ENCODE data around the gene RBFOX1. TPM values are rescaled to one million over a fixed set of nuclear protein-coding genes. Genes with fewer than 3 reads are reported as not detected.

RBFOX1 gene
- total RNA-seq, 2 donors from 2014 or later = 1.6 to 2.6 TPM

DNA sequence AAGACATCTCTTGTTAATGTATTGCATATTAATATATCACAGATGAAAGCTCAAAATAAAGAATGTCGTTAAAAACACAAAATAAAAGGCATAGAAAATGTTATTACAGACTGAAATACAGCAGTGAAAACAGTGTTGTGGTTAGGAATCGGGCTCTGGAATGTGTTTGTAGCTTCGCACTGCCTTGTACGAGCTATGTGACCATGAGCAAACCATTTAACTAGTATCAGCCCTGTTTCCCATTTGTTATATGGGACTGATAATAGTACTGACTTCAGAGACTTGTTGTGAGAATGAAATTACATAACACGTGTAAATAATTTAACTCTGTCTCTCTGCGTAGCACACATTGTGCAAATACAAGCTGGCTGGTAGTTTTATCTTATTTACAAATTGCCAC, 648 bp upstream of the RBFOX1 start:
- intact Hi-C loops (cut with DNase I) = no loop called here
- Histone ChIP-seq H3K27ac (no peak overlapping the region), H3K27me3 (no peaks in the 10 kb centered on the region), H3K36me3 (no peaks in the 10 kb centered on the region), H3K4me3 (no peak overlapping the region), H3K4me1 (no peaks in the 10 kb centered on the region), H3K9me3 (no peaks in the 10 kb centered on the region), H3K9ac (ENCODE audit: low read depth in 2 of 2, low read length in 2 of 2) (no peak overlapping the region)
- no peak for DNase-seq
- TF ChIP-seq, protein P1, sequence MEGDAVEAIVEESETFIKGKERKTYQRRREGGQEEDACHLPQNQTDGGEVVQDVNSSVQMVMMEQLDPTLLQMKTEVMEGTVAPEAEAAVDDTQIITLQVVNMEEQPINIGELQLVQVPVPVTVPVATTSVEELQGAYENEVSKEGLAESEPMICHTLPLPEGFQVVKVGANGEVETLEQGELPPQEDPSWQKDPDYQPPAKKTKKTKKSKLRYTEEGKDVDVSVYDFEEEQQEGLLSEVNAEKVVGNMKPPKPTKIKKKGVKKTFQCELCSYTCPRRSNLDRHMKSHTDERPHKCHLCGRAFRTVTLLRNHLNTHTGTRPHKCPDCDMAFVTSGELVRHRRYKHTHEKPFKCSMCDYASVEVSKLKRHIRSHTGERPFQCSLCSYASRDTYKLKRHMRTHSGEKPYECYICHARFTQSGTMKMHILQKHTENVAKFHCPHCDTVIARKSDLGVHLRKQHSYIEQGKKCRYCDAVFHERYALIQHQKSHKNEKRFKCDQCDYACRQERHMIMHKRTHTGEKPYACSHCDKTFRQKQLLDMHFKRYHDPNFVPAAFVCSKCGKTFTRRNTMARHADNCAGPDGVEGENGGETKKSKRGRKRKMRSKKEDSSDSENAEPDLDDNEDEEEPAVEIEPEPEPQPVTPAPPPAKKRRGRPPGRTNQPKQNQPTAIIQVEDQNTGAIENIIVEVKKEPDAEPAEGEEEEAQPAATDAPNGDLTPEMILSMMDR (IDR thresholded peaks at IDR 0.05) = no peak

DNA sequence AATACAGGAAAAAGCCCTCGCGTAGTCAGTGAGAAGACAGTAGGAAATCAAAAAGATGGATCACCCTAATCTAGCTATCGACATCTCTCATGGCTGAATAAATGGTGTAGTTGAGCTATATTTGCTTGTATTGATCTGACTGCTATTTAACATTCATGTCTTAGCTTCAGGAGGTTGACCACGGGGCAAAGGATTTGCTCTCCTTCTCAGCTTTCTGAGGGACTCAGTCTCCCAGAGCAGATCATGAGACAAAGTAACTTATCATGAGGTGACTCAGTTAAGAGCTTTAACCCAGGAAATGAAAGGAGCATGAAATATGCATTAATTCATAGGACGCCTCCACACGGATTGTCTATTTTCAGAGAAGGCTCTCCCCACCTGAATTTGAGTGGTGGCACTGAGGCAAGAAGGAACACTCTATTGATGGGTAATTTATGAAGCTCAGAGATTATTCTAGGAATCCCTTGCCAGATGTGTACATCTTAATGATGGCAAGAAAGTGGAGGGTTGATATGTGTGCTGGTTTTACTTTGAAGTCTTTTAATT, 608 bp downstream of the RBFOX1 start:
- intact Hi-C loops (cut with DNase I) = no loop called here
- H3K36me3 ChIP-seq = no peaks in the 10 kb centered on the region
- H3K27me3 ChIP-seq = no peaks in the 10 kb centered on the region
- H3K27ac ChIP-seq = no peak overlapping the region
- no peak overlapping the region for H3K4me3 ChIP-seq
- H3K9ac ChIP-seq (ENCODE audit: low read depth in 2 of 2, low read length in 2 of 2) = no peak overlapping the region
- no peaks in the 10 kb centered on the region for H3K4me1 ChIP-seq
- TF ChIP-seq, protein P1 (IDR thresholded peaks at IDR 0.05) = no peak
- DNase-seq = no peak
- no peaks in the 10 kb centered on the region for H3K9me3 ChIP-seq

DNA sequence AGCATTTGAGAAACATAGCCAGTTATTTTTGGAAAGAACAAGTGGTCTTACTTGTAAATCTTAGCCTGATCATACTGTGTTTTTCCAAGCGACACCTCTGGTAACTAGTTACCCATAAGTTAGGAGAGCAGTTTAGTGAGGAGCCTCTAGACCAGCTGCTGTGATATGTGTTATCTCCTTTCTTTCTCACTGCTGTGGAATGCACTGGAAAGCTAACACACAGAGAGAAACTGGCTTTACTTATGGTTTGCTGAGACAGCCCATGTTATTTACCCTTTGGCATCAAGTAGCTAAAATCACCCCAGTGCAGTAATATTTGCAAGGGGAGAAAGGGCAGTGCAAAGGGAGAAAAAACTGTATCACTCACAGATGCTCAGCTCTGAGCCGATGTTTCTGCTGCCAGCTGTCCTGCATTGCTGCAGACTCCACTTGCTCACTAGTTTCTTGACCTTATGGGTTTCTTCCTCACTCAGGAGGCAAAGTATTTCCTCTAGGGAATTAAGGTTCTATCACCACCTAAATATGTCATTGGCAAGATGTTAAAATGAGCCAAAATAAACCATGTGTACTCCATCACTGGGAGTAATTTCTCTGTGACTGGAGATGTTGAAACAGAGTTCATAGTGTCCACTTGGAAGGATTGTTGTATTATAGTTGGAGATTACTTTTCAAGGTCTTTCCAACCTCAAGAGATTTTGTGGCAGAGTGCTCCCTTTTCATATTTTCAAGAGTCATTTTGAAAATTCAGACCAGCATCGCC, 2.3 kb downstream of the RBFOX1 start:
- Histone ChIP-seq H3K4me3 (no peak overlapping the region), H3K9me3 (no peaks in the 10 kb centered on the region), H3K36me3 (no peaks in the 10 kb centered on the region), H3K27ac (no peak overlapping the region), H3K9ac (ENCODE audit: low read depth in 2 of 2, low read length in 2 of 2) (no peak overlapping the region), H3K27me3 (no peaks in the 10 kb centered on the region), H3K4me1 (no peaks in the 10 kb centered on the region)
- intact Hi-C loops (cut with DNase I) = no loop called here
- DNase-seq = no peak
- TF ChIP-seq, protein P1 (IDR thresholded peaks at IDR 0.05) = no peak

- Histone ChIP-seq H3K27me3 (no peaks in the 10 kb centered on the region), H3K36me3 (no peaks in the 10 kb centered on the region), H3K9me3 (no peaks in the 10 kb centered on the region), H3K4me3 (no peak overlapping the region), H3K27ac (no peak overlapping the region), H3K4me1 (no peaks in the 10 kb centered on the region), H3K9ac (ENCODE audit: low read depth in 2 of 2, low read length in 2 of 2) (no peak overlapping the region)
- DNase-seq = no peak
- intact Hi-C loops (cut with DNase I) = no loop called here
- TF ChIP-seq, protein P1 (IDR thresholded peaks at IDR 0.05) = no peak
These were observed 3.5 kb downstream of the RBFOX1 start for GRCh38 chr16:7335991-7336634.

DNA sequence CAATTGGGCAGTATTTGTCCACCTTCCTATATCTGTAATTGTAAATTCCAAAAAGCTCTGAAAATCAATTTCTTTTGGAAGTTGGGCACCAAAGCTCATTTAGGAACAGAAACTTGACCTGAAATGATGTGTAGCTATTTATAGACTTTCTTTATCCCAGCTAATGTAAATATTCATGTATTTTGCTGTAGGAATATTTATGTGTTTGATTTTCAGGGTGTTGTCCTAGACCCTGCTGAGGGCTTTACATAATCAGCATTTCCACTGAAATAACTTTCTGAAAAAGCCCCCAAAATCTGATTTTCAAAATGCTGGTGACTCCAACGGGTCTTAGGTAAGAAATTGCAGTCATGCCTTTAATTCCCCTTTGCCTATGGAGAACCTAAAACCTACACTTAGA, 4.1 kb downstream of the RBFOX1 start:
- Histone ChIP-seq H3K36me3 (no peaks in the 10 kb centered on the region), H3K27me3 (no peaks in the 10 kb centered on the region), H3K9ac (ENCODE audit: low read depth in 2 of 2, low read length in 2 of 2) (no peak overlapping the region), H3K27ac (no peak overlapping the region), H3K9me3 (no peaks in the 10 kb centered on the region), H3K4me3 (no peak overlapping the region), H3K4me1 (no peaks in the 10 kb centered on the region)
- intact Hi-C loops (cut with DNase I) = no loop called here
- TF ChIP-seq, protein P1 (IDR thresholded peaks at IDR 0.05) = no peak
- DNase-seq = no peak

Measured in colonic mucosa (tissue), 4 donors.